Adrenal gland (tissue), 12 donors: ENCODE data around the gene CDC7. TPM values are rescaled to one million over a fixed set of nuclear protein-coding genes. Genes with fewer than 3 reads are reported as not detected.
A peak's percentile ranks its signal among the peaks of the same experiment; 100 is the strongest.
"Not testable (repeated sequence)": the region's sequence is repeated elsewhere in the genome, so short reads cannot be mapped to it uniquely, and the experiment has no call there.

Experiments used
- DNase-seq, 7 donors: peaks; one replicate each; pipeline ENCODE4 v3.0.0-alpha.2; 2019 to 2020
- H3K27ac ChIP-seq, 5 donors: fragments of 200-600 bp; sonication (generic) in 4 of 5; 1 replicate in 3 of 5; 2 replicates in 2 of 5; pipeline versions ENCODE4 v1.5.1 to v1.8.0; 2016 to 2020; ENCODE audit warnings: mild to moderate bottlenecking in 1 of 5
- H3K27me3 ChIP-seq: fragments of 200-600 bp; 2 replicates; pipeline ENCODE4 v1.8.0; 2021
- H3K36me3 ChIP-seq, 2 donors: fragments of 200-600 bp; replicated peaks in 1 of 2; 1 replicate in 1 of 2; 2 replicates in 1 of 2; pipeline versions ENCODE4 v1.5.1 to v1.8.0; 2018 to 2022
- H3K4me1 ChIP-seq, 2 donors: fragments of 200-600 bp; replicated peaks in 1 of 2; 1 replicate in 1 of 2; 2 replicates in 1 of 2; pipeline versions ENCODE4 v1.5.1 to v1.8.0; 2018 to 2021
- H3K4me3 ChIP-seq, 4 donors: fragments of 200-600 bp; sonication (generic) in 3 of 4; one replicate each; pipeline ENCODE4 v1.5.1; 2016 to 2018
- H3K9me3 ChIP-seq, 3 donors: fragments of 200-600 bp; sonication (generic) in 1 of 3; replicated peaks in 1 of 3; 1 replicate in 2 of 3; 2 replicates in 1 of 3; pipeline versions ENCODE4 v1.5.1 to v1.8.0; 2016 to 2021
- CTCF ChIP-seq, 6 experiments: fragments of 450-650 bp in 4 of 6; fragments of 200-600 bp in 2 of 6; sonication (generic) in 1 of 6; IDR thresholded peaks; 1 replicate in 5 of 6; 2 replicates in 1 of 6; pipeline versions ENCODE4 v1.5.1 to v1.8.0; 2016 to 2021; ENCODE audit warnings: antibody characterized with exemption in 6 of 6, mild to moderate bottlenecking in 2 of 6, moderate library complexity in 1 of 6
- POLR2A ChIP-seq, 2 donors: fragments of 450-650 bp; IDR thresholded peaks; one replicate each; pipeline ENCODE4 v1.6.1; 2017; ENCODE audit warnings: antibody characterized with exemption in 2 of 2, mild to moderate bottlenecking in 2 of 2, moderate library complexity in 1 of 2
- WGBS, 4 donors: extraction: QIAGEN DNeasy Blood & Tissue Kit in 2 of 4; methylation state at CpG; one replicate each; pipeline versions ENCODE4 v1.1.5 to v1.1.7; 2013 to 2017; 5-methylcytosine and 5-hydroxymethylcytosine counted together
- intact Hi-C, 2 donors: fragments of 100-400 bp; cut with DNase I; formaldehyde crosslinking; loops; one replicate each; pipeline versions ENCODE4 v1.14.1 to v1.15.0; 2022 to 2023
- polyA plus RNA-seq, 3 donors: library from polyadenylated mRNA; stranded (reverse); fragments of 200-250 nt in 2 of 3; fragments of 350-450 nt in 1 of 3; fragmentation: Illumina TruSeq in 1 of 3; extraction: RNeasy Lipid Tissue Mini Kit (QIAGEN cat#74804) in 1 of 3; gene quantifications; one replicate each; pipeline ENCODE4 v1.2.3, GENCODE V29; 2013 to 2014
- total RNA-seq, 9 donors: library from RNA; depleted of rRNA in 4 of 9; stranded (reverse); fragments of >200 nt in 4 of 9; fragments of 120-200 nt in 1 of 9; fragmentation: NEBNext Ultra II Directional in 1 of 9; extraction: Animal tissue kit (Norgen Biotek cat#: 25700) in 1 of 9; gene quantifications; one replicate each; pipeline versions ENCODE4 v1.1.0 to v1.2.4, GENCODE V29; 2013 to 2023
- donor health status: healthy with polysubstance abuse.
- donor health status: Bipolar disorder and iron deficiency.
- donor health status: DM: yes; HTN: yes; CAD: no.
- donor health status: DM: no; HTN: no; CAD: no.
- donor health status: DM: no; HTN: no; CAD: no.
- donor health status: DM: yes; HTN: yes; CAD: no.

CDC7 gene
- total and polyA plus RNA-seq, 12 donors = 1.6 to 15.7 (median 3.1) TPM

DNA sequence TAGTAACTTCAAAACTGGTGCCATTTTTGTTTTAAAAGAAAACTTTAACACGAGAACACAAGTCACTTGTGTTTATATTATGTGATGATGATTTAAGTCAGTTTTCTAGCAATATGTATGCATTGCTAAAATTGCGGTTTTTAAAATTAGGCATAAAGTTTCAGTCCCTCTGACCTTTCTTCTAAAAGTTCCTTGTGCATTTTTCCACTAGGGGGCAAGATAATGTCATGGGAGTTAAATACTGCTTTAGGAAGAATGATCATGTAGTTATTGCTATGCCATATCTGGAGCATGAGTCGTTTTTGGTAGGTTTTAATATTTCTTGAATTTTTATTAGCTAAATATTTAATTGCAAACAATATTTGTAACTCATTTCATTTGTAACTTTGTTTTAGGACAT lies 10.7 kb downstream of the CDC7 start:
- intact Hi-C loops = loop anchor here in 1 of 2 donors (5.0 to 10.0 kb wide), 2 partner anchors 416 to 783 kb away; partner anchors contain the start of genes GLMN and RPAP2
- Histone ChIP-seq H3K4me3 (no peak overlapping the region), H3K27me3 (no peaks in the 10 kb centered on the region), H3K36me3 (no peaks in the 10 kb centered on the region), H3K9me3 (no peaks in the 10 kb centered on the region), H3K27ac (no peak overlapping the region), H3K4me1 (peaks cover 0 to 4% of the 10 kb centered on the region in 2 donors)
- peak; percentile 57 to 74 (median 69) for TF ChIP-seq CTCF (IDR thresholded peaks at IDR 0.05)
- no peak for TF ChIP-seq POLR2A (IDR thresholded peaks at IDR 0.05)
- DNase-seq = no peak
- 19 to 25% (median 24%) methylated on average over 3 of the region's 3 CpGs for WGBS, 4 donors

- H3K27ac ChIP-seq = no peak overlapping the region
- intact Hi-C loops = loop anchor here in 1 of 2 donors (5.0 to 10.0 kb wide), 2 partner anchors 414 to 782 kb away; partner anchors contain the start of genes GLMN and RPAP2
- H3K36me3 ChIP-seq = no peaks in the 10 kb centered on the region
- no peak for DNase-seq
- TF ChIP-seq CTCF (IDR thresholded peaks at IDR 0.05) = peak; percentile 40 to 74 (median 53)
- no peak for TF ChIP-seq POLR2A (IDR thresholded peaks at IDR 0.05)
- H3K9me3 ChIP-seq = no peaks in the 10 kb centered on the region
- H3K4me3 ChIP-seq = no peak overlapping the region
- H3K27me3 ChIP-seq = no peaks in the 10 kb centered on the region
- WGBS, 4 donors = 20 to 30% (median 27%) methylated on average over 2 of the region's 2 CpGs
- peaks cover 0 to 4% of the 10 kb centered on the region in 2 donors for H3K4me1 ChIP-seq
Observed at GRCh38 chr1:91513160-91513559, 12.5 kb downstream of the CDC7 start.

DNA sequence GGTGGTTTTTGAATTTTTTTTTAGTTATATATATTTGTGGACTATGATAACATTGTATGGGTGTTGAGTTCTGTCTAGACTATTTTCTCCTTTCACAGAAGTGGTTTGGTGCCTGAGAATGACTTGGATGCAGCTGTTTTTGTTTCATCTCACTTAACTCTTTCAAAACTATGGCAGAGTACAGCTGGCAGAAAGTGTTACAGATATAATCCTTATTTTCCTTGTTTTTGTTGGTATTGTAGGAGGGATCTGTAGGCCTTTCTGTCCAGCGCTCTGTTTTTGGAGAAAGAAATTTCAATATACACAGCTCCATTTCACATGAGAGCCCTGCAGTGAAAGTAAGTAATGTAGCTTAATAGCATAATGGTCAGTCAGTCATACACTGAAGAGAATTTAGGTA lies 13.1 kb downstream of the CDC7 start:
- intact Hi-C loops = loop anchor here in 1 of 2 donors (5.0 to 10.0 kb wide), 2 partner anchors 414 to 781 kb away; partner anchors contain the start of genes GLMN and RPAP2

DNA sequence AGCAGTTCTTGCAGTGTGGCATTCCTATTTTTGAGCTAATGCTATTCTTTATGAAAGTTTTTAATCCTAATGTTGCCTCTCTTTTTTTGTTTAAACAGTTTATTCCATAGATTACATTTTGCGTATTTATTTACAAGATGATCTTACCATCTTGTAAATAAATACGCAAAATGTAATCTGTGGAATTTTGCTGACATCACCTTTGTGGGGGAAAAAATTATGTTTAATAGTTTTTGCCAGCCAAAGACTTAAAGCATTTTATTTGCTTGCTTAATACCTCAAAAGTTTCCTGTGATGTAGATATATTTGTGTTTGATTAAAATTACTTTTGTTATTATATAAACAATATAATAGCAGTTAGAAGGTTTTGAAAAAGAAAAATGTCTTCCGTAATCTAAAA lies 15.3 kb downstream of the CDC7 start:
- no peak for DNase-seq
- 96 to 100% (median 96%) methylated on average over 3 of the region's 3 CpGs for WGBS, 4 donors
- no peaks in the 10 kb centered on the region for H3K27me3 ChIP-seq
- peaks cover 0 to 4% of the 10 kb centered on the region in 2 donors for H3K4me1 ChIP-seq
- no peak overlapping the region for H3K27ac ChIP-seq
- TF ChIP-seq CTCF (IDR thresholded peaks at IDR 0.05) (no peak), POLR2A (IDR thresholded peaks at IDR 0.05) (no peak)
- H3K36me3 ChIP-seq = no peaks in the 10 kb centered on the region
- H3K4me3 ChIP-seq = no peak overlapping the region
- intact Hi-C loops = loop anchor here (5.0 to 10.0 kb wide), 2 partner anchors 411 to 779 kb away; partner anchors contain the start of genes GLMN (in 1 of the 2) and RPAP2 (in 1 of the 2)
- H3K9me3 ChIP-seq = no peaks in the 10 kb centered on the region

More for the DNA sequence above, 13.1 kb downstream of the CDC7 start:
- TF ChIP-seq CTCF (IDR thresholded peaks at IDR 0.05) (no peak), POLR2A (IDR thresholded peaks at IDR 0.05) (no peak)
- no peaks in the 10 kb centered on the region for H3K36me3 ChIP-seq
- WGBS, 4 donors = 93 to 96% (median 94%) methylated on average over 1 of the region's 1 CpG
- H3K9me3 ChIP-seq = no peaks in the 10 kb centered on the region
- H3K27me3 ChIP-seq = no peaks in the 10 kb centered on the region
- H3K4me3 ChIP-seq = no peak overlapping the region
- DNase-seq = no peak
- peaks cover 0 to 4% of the 10 kb centered on the region in 2 donors for H3K4me1 ChIP-seq
- H3K27ac ChIP-seq = no peak overlapping the region

DNA sequence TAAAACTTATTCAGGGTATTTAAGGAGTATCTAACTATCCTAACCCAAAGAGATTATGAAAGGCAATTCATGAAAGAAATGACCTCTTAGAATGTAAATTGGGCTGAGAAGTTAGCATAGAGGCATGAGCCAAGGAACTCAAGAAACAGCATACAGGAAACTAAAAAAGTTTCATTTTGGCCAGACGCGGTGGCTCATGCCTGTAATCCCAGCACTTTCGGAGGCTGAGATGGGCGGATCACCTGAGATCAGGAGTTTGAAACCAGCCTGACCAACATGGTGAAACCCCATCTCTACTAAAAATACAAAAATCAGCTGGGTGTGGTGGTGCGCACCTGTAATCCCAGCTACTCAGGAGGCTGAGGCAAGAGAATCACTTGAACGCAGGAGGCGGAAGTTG lies 16.0 kb downstream of the CDC7 start:
- H3K27ac ChIP-seq, H3K9me3 ChIP-seq, H3K4me1 ChIP-seq, DNase-seq, H3K27me3 ChIP-seq, H3K36me3 ChIP-seq, H3K4me3 ChIP-seq: not testable (repeated sequence)
- intact Hi-C loops = loop anchor here (5.0 to 10.0 kb wide), 2 partner anchors 411 to 778 kb away; partner anchors contain the start of genes GLMN (in 1 of the 2) and RPAP2 (in 1 of the 2)
- WGBS, 4 donors = 93 to 98% (median 93%) methylated on average over 7 of the region's 7 CpGs

DNA sequence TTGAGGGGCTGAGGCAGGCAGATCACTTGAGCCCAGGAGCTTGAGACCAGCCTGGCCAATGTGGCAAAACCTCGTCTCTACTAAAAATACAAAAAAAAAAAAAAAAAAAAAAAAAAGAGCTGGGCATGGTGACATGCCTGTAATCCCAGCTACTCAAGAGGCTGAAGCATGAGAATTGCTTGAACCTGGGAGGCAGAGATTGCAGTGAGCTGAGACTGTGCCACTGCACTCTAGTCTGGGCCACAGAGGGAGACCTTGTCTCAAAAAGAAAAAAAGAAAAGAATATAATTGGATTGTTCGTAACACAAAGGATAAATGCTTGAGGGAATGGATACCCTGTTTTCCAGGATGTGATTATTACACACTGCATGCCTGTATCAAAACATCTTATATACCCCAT lies 18.5 kb downstream of the CDC7 start:
- not testable (repeated sequence) for H3K4me3 ChIP-seq, DNase-seq, H3K36me3 ChIP-seq, H3K27me3 ChIP-seq, H3K27ac ChIP-seq, H3K4me1 ChIP-seq, H3K9me3 ChIP-seq
- WGBS, 4 donors = 56 to 66% (median 64%) methylated on average over 2 of the region's 2 CpGs
- intact Hi-C loops = loop anchor here (5.0 to 10.0 kb wide), 2 partner anchors 408 to 776 kb away; partner anchors contain the start of genes GLMN (in 1 of the 2) and RPAP2 (in 1 of the 2)
